Subcutaneous abdominal adipose tissue (tissue), 5 donors: ENCODE data around the gene BFSP1.

Experiments used
- H3K27ac ChIP-seq: one replicate; pipeline ENCODE4 v1.7.0; 2013; ENCODE audit warnings: low read depth, mild to moderate bottlenecking, inconsistent platforms, low read length, moderate library complexity
- H3K27me3 ChIP-seq, 5 donors: one replicate each; pipeline ENCODE4 v1.7.0; 2013; ENCODE audit warnings: low read length in 5 of 5, inconsistent platforms in 1 of 5; ENCODE audit not compliant: control insufficient read depth in 5 of 5, insufficient read depth in 4 of 5
- H3K36me3 ChIP-seq, 5 donors: one replicate each; pipeline ENCODE4 v1.7.0; 2013; ENCODE audit warnings: low read length in 5 of 5; ENCODE audit not compliant: control insufficient read depth in 5 of 5, insufficient read depth in 5 of 5
- H3K4me1 ChIP-seq, 5 donors: one replicate each; pipeline ENCODE4 v1.7.0; 2013; ENCODE audit warnings: low read length in 5 of 5, mild to moderate bottlenecking in 3 of 5, moderate library complexity in 1 of 5; ENCODE audit not compliant: control insufficient read depth in 5 of 5, insufficient read depth in 5 of 5
- H3K4me3 ChIP-seq, 5 donors: one replicate each; pipeline ENCODE4 v1.7.0; 2013; ENCODE audit warnings: low read length in 5 of 5, low read depth in 1 of 5
- H3K9ac ChIP-seq, 5 donors: one replicate each; pipeline ENCODE4 v1.7.0; 2013; ENCODE audit warnings: low read length in 5 of 5, mild to moderate bottlenecking in 4 of 5, moderate library complexity in 3 of 5
- H3K9me3 ChIP-seq, 5 donors: one replicate each; pipeline ENCODE4 v1.7.0; 2013; ENCODE audit warnings: low read length in 5 of 5; ENCODE audit not compliant: control insufficient read depth in 5 of 5
- donor health status: healthy.
- donor health status: healthy.
- donor health status: healthy.
- donor health status: healthy.
- donor health status: healthy.

Gene BFSP1

GRCh38 chr20:17470521-17470920, 60.7 kb downstream of the BFSP1 start:
- no peak overlapping the region for H3K9ac ChIP-seq
- H3K36me3 ChIP-seq: no peaks in the 10 kb centered on the region
- H3K27ac ChIP-seq: no peak overlapping the region
- H3K4me1 ChIP-seq: no peaks in the 10 kb centered on the region
- peaks cover 0 to 6% (median 0%) of the 10 kb centered on the region in 5 donors for H3K27me3 ChIP-seq
- no peaks in the 10 kb centered on the region for H3K9me3 ChIP-seq
- H3K4me3 ChIP-seq: no peak overlapping the region

DNA sequence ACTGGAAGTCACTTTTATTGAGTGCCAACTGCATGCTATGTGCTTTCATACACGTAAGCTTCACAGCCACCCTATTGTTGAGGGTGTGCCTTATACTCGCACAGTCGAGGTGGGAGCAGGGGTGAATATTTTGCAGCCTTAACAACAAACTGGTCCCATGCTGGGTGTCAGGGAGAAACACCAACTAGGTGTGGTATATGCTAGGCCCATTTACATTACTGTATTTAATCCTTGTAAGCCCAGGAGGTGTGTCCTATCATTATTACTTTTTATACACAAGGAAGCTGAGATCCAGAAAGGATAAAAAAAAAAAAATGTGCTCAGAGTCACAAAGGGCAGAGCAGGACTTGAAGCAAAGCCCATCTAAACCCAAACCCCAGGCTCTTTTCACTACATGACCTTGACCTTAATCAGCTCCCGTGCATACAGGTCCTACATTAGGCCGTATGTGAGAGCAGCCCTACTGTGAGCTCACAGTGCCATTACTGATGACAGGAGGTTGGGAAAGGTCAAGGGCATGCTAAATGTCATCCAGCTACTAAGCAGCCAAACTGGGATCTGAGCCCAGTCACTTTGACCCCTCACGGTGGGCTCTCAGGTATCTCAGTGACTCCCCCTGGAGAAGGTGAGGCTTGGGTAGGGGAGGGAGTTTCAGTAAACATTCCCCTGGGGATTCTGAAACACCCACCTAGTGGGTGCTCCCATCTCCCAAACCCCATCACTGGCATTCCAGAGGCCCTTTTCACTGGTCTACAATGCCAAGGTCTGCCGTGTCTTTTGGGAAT, 61.7 kb downstream of the BFSP1 start:
- H3K4me3 ChIP-seq: no peak overlapping the region
- no peak overlapping the region for H3K27ac ChIP-seq
- H3K9me3 ChIP-seq: no peaks in the 10 kb centered on the region
- no peaks in the 10 kb centered on the region for H3K4me1 ChIP-seq
- H3K36me3 ChIP-seq: no peaks in the 10 kb centered on the region
- no peak overlapping the region for H3K9ac ChIP-seq
- H3K27me3 ChIP-seq: peaks cover 0 to 6% (median 0%) of the 10 kb centered on the region in 5 donors

- Histone ChIP-seq H3K4me3 (no peak overlapping the region), H3K4me1 (no peaks in the 10 kb centered on the region), H3K9ac (no peak overlapping the region), H3K9me3 (no peaks in the 10 kb centered on the region), H3K36me3 (no peaks in the 10 kb centered on the region), H3K27ac (no peak overlapping the region), H3K27me3 (peaks cover 0 to 6% (median 0%) of the 10 kb centered on the region in 5 donors)
Observed at GRCh38 chr20:17468073-17468840, 62.9 kb downstream of the BFSP1 start.

GRCh38 chr20:17467120-17467655, 64.0 kb downstream of the BFSP1 start:
- Histone ChIP-seq H3K27me3 (peaks cover 0 to 6% (median 0%) of the 10 kb centered on the region in 5 donors), H3K9me3 (no peaks in the 10 kb centered on the region), H3K4me1 (no peaks in the 10 kb centered on the region), H3K27ac (no peak overlapping the region), H3K36me3 (no peaks in the 10 kb centered on the region), H3K9ac (no peak overlapping the region), H3K4me3 (no peak overlapping the region)

- Histone ChIP-seq H3K9me3 (no peaks in the 10 kb centered on the region), H3K27ac (no peak overlapping the region), H3K4me3 (no peak overlapping the region), H3K4me1 (no peaks in the 10 kb centered on the region), H3K27me3 (peaks cover 0 to 6% (median 0%) of the 10 kb centered on the region in 5 donors), H3K36me3 (no peaks in the 10 kb centered on the region), H3K9ac (no peak overlapping the region)
Observed at GRCh38 chr20:17466641-17467040, 64.5 kb downstream of the BFSP1 start.

GRCh38 chr20:17465236-17465635, 65.9 kb downstream of the BFSP1 start:
- no peaks in the 10 kb centered on the region for H3K9me3 ChIP-seq
- H3K27ac ChIP-seq: no peak overlapping the region
- peaks cover 0 to 6% (median 0%) of the 10 kb centered on the region in 5 donors for H3K27me3 ChIP-seq
- no peak overlapping the region for H3K9ac ChIP-seq
- no peaks in the 10 kb centered on the region for H3K36me3 ChIP-seq
- no peaks in the 10 kb centered on the region for H3K4me1 ChIP-seq
- H3K4me3 ChIP-seq: no peak overlapping the region

DNA sequence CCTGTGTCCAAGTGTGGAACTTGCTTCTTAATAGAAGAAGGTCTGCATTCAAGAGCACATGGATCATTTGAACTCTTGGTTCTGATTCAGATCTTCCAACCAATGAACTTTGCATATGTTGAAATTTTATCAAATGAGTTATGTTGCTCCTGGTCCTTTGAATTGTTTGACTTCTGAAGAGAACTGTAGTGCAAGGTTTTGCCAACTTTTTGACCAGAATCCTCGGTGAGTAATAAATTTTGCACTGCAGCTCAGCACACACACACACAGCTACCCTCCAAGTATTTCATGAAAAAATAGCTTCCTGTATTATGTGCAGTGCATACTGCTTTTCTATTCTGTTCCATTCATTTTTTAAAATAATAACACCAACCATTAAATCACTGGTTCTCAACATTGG, 67.5 kb downstream of the BFSP1 start:
- Histone ChIP-seq H3K27ac (no peak overlapping the region), H3K9me3 (no peaks in the 10 kb centered on the region), H3K27me3 (peaks cover 0 to 6% (median 0%) of the 10 kb centered on the region in 5 donors), H3K9ac (no peak overlapping the region), H3K36me3 (no peaks in the 10 kb centered on the region), H3K4me1 (no peaks in the 10 kb centered on the region), H3K4me3 (no peak overlapping the region)

DNA sequence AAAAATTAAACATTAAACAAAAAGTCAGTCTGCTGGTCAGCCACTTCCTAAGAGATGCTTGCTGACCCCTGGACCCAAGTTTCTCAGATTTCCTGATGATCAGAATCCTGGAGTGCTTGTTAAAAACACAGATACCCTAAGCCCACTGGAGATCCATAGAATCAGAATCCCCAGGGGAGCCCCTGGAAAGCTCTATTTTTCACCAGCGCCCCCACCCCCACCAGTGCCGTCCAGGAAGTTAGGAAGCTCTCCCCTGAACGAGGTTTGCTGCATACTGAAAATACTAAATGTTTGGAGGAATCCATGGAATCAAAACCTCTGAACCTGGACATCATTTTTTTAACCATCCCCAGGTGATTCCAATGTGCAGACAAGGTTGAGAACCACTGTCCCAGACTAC, 69.2 kb downstream of the BFSP1 start:
- Histone ChIP-seq H3K36me3 (no peaks in the 10 kb centered on the region), H3K27me3 (no peaks in the 10 kb centered on the region), H3K9me3 (no peaks in the 10 kb centered on the region), H3K4me3 (no peak overlapping the region), H3K9ac (no peak overlapping the region), H3K27ac (no peak overlapping the region), H3K4me1 (no peaks in the 10 kb centered on the region)

- H3K9me3 ChIP-seq: no peaks in the 10 kb centered on the region
- H3K27me3 ChIP-seq: peaks cover 0 to 5% (median 0%) of the 10 kb centered on the region in 5 donors
- no peaks in the 10 kb centered on the region for H3K36me3 ChIP-seq
- no peak overlapping the region for H3K4me3 ChIP-seq
- no peak overlapping the region for H3K27ac ChIP-seq
- no peaks in the 10 kb centered on the region for H3K4me1 ChIP-seq
- no peak overlapping the region for H3K9ac ChIP-seq
Observed at GRCh38 chr20:17460119-17460518, 71.1 kb downstream of the BFSP1 start.

- Histone ChIP-seq H3K36me3 (no peaks in the 10 kb centered on the region), H3K4me3 (no peak overlapping the region), H3K9ac (no peak overlapping the region), H3K9me3 (peaks cover 0 to 2% (median 0%) of the 10 kb centered on the region in 5 donors), H3K4me1 (no peaks in the 10 kb centered on the region), H3K27ac (no peak overlapping the region), H3K27me3 (peaks cover 0 to 16% (median 7%) of the 10 kb centered on the region in 5 donors)
Observed at GRCh38 chr20:17457588-17458190, 73.5 kb downstream of the BFSP1 start.
